AG09309 (cell line): ENCODE measurements around the gene NKAIN1.

Source experiments
- DNase-seq: peaks from one replicate; pipeline ENCODE4 v3.0.0-alpha.2; 2010; ENCODE audit warnings: low read depth
- H3K4me3 ChIP-seq: 2 replicates; pipeline ENCODE4 v1.5.1; 2011; ENCODE audit warnings: mild to moderate bottlenecking, low read depth, low read length, moderate library complexity; ENCODE audit not compliant: control insufficient read depth
- CTCF ChIP-seq: IDR thresholded peaks from 2 replicates; pipeline ENCODE4 v1.5.1; 2011; ENCODE audit warnings: mild to moderate bottlenecking, low read depth, low read length, inconsistent platforms; ENCODE audit not compliant: insufficient read depth, control insufficient read depth; ENCODE audit errors: missing control alignments

NKAIN1 gene

GRCh38 chr1:31234870-31235269 lies 4.8 kb downstream of the NKAIN1 start:
- no peak overlapping the region for H3K4me3 ChIP-seq
- DNase-seq = no peak
- TF ChIP-seq CTCF = no peak

- TF ChIP-seq CTCF = no peak
- H3K4me3 ChIP-seq = no peak overlapping the region
- no peak for DNase-seq
Observed at GRCh38 chr1:31234123-31234708, 5.5 kb downstream of the NKAIN1 start.

- H3K4me3 ChIP-seq = no peak overlapping the region
- no peak for DNase-seq
- no peak for TF ChIP-seq CTCF
Observed at GRCh38 chr1:31232689-31233088, 7.0 kb downstream of the NKAIN1 start.

GRCh38 chr1:31231802-31232201 lies 7.9 kb downstream of the NKAIN1 start:
- TF ChIP-seq CTCF = no peak
- H3K4me3 ChIP-seq = no peak overlapping the region
- no peak for DNase-seq

- TF ChIP-seq CTCF = no peak
- no peak for DNase-seq
- no peak overlapping the region for H3K4me3 ChIP-seq
Observed at GRCh38 chr1:31230378-31230777, 9.3 kb downstream of the NKAIN1 start.

GRCh38 chr1:31228986-31229385 lies 10.7 kb downstream of the NKAIN1 start:
- no peak overlapping the region for H3K4me3 ChIP-seq
- DNase-seq = no peak
- no peak for TF ChIP-seq CTCF
